NCI-H446 treated with DMSO at 0.1 percent for 48 hours (cell line): ENCODE measurements around the gene TMEM9.

Source experiments
- DNase-seq: peaks from one replicate; lab custom pipeline; 2025; lab: John Stamatoyannopoulos, UW

The TMEM9 gene

GRCh38 chr1:201145132-201145531 lies 9.1 kb downstream of the TMEM9 start:
- DNase-seq, result no peak

- no peak for DNase-seq
Measured at GRCh38 chr1:201144701-201145100, 9.6 kb downstream of the TMEM9 start.

DNA sequence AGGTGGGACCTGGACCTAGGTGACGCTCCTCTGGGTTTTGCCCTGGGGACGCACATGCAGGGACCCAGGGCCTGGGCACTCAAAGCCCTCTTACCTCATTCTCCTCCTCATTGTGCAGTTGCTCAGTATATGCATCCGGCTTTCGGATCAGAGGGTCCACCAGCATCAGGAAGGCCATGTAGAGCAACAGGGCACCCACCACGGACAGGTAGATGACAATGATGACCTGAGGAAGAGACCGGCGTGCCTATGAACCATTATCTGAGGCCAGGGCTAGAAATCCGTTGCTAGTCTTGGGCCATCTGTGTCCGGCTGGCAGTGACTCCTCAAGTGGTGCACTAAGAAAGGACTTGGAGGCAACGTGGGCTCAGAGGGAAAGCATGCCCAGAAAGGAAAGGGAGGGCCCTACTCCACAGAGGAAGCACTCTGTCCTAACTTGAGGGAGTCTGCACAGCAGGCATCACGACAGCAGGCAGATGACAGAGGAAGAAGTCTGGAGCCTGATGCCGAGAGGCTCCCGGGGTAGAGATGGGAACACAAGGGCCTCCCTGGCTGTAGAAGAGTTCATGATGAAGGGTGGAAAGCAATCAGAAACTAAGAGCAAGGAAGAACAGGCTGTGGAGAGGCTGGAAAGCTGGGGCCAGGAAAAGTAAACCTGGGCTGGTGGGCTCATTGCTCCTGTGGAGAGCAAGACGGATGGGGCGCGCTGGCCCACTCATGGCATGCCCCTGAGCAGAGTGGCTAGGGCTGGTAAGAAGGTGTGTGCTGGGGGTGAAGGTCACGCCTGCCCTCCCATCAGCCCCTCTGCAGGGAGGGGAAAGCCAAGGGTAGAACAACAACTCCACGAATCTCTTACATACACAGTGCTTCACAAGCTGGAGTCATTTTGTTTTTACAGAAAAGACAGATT lies 10.3 kb downstream of the TMEM9 start:
- DNase-seq, result no peak

- no peak for DNase-seq
Measured at GRCh38 chr1:201142849-201143725, 11.2 kb downstream of the TMEM9 start.

- peak; percentile 37 for DNase-seq
Measured at GRCh38 chr1:201142011-201142848, 12.0 kb downstream of the TMEM9 start.

DNA sequence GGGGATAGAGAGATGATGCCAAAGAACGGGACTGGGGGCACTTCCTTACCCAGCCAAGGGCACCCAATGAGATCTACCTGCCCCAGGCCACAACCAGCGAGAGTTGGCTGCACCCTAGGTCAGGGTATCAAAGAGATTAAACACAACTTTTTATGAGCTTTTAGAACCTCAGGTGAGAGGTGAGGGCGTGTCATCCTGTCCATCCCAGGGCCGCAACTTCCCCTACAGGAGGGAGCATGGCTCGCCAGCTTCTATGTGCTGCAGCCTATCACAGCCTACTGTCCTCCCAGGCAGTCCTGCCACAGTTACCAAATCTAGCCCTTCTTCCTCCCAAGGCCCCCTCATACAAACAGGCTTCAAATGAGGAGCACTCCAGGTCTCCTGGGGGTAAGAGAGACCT lies 12.9 kb downstream of the TMEM9 start:
- DNase-seq, result no peak

GRCh38 chr1:201140941-201141260 lies 13.4 kb downstream of the TMEM9 start:
- DNase-seq, result no peak

DNA sequence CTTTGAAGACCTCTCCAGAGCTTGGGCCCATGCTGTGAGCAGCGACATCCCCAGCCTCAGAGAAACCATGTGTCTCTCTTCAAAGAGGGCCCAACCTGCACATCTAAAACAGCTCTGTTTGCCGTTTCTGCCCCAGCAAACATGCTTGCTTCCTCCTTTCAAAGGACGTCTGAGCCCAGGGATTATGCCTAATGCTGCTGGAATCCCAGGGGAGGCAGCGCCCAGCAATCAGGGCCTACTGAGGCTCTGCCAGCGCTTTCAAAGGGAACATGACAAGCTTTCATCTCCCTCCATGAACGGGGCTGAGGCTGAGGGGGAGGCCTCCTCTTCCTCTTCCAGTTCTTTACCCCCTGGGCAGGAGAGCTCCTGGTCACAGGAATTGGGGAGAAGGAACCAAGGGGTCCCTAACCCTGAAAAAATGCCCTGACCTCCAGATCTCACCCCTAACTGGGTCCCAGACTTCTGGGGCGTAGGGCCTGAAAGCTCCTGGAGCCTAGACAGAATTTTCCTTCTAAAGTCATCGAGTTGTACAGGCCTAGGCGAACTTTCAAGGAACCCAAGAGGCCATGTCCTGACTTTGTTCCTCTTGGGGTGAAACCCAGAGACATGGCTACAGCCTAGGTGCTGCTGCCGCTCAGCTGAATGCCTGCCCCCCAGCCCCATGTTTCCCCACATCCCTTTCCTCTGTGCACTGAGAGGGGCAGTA lies 13.9 kb downstream of the TMEM9 start:
- no peak for DNase-seq

- no peak for DNase-seq
Measured at GRCh38 chr1:201139756-201140155, 14.5 kb downstream of the TMEM9 start.

GRCh38 chr1:201139306-201139705 lies 15.0 kb downstream of the TMEM9 start:
- DNase-seq, result no peak

GRCh38 chr1:201138311-201138840 lies 15.9 kb downstream of the TMEM9 start:
- DNase-seq, result no peak

- no peak for DNase-seq
Measured at GRCh38 chr1:201137579-201138310, 16.5 kb downstream of the TMEM9 start.

DNA sequence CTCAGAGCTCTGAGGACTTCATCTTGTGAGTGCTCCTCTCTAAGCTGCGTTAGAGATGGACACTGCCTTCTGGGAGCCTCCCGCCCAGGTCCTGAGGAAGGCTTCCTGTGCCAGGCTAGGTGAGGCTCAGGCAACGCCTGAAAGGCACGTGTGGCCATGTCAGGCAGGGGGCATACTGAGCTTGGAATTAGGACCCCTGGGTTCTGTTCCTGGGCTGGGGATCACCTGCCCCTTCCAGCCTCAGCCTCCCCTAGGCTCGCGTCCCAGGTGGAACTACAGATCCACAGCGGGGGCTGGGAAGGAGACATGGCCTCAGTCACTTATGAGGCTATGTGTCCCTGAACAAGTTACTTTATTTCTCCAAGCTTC lies 17.3 kb downstream of the TMEM9 start:
- no peak for DNase-seq

DNA sequence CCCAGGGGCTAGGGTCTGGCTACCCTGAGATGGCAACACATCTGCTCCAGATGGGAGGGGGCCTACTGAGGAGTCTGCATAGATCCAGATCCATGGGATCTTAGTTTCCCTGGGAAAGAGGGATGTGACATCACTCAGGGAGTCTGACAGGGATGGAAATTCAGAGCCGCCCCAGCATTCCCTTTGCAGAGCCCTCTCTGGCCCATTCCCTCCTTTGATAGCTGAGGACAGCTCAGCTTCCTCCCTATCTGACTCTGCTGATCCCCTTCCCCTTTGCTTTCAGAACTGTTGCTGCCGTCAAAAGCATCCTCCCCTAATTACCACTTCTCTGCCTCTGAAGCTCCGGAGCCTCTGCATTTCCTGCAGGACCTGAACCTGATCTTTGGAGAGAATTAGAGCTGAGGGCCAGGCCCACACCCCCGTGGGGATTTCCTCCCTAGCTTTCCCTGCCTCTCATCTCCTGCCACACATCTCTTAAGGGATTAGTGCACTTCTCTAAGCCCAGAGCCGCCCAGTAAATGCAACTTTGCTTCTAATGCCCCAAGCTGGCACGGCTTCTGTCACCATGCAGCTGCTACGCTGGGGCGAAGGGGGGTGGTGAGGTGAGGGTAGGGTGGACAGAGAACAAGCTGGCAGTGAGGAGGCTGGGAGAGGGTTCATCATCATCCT lies 17.8 kb downstream of the TMEM9 start:
- no peak for DNase-seq

DNA sequence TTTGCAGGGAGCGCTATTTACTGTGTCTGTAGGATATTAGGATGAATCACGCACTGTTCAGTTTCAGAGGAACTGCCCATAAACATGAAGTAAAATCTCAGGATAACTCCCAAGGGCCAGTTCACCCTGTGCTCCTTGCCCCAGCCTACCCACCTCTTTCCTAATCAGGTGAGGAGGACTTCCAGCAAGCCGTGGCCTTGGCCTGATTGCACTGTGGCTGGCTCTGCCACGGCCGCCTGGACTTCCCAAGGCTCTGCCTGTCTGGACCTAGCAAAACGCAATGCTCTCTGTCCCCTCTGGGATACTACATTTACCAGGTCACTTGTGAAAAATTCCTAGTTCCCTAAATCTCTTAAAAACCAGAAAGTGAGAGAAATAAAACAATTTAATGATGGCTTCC lies 19.9 kb downstream of the TMEM9 start:
- DNase-seq, result no peak

GRCh38 chr1:201131398-201131797 lies 22.9 kb downstream of the TMEM9 start:
- no peak for DNase-seq

GRCh38 chr1:201128962-201129361 lies 25.3 kb downstream of the TMEM9 start:
- DNase-seq, result no peak

DNA sequence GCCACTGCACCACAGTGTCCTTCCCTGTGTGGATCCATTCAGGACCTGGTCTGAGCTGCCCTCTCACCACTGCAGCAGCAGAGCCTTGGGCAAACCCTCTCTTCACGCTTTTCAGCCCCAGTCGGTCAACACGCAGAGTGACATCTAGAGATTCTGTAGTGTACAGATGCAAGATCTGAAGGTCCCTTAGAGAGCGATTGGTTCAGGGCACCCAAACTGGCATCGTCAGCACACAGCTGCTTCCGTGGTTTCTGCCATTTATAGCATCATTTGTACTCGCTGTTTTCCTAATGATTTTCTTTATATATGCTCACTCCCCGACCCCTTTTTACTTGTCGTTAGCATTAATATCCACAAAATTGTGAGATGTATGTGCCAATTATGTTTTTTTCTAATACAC lies 25.8 kb downstream of the TMEM9 start:
- no peak for DNase-seq

GRCh38 chr1:201127755-201128455 lies 26.4 kb downstream of the TMEM9 start:
- no peak for DNase-seq
